ENCODE measurements around the gene P2RY13. TPM values are rescaled to one million over a fixed set of nuclear protein-coding genes. Genes with fewer than 3 reads are reported as not detected.

Gene P2RY13
- total and polyA plus RNA-seq, 2 of the 4 experiments (the other 2 are of a cell fraction), result not detected

GRCh38 chr3:151305060-151305774 lies 24.1 kb downstream of the P2RY13 start:
- H2BK20ac ChIP-seq (ENCODE audit: low read depth, low read length), result peak overlapping the region; percentile 79
- H3K27me3 ChIP-seq (ENCODE audit: control insufficient read depth, insufficient read depth, low read length), result no peaks in the 10 kb centered on the region
- ChIA-PET POLR2A (ENCODE audit: unreplicated experiment) (no interaction called here), CTCF (interaction anchor here (0.6 to 1.2 kb wide), 5 partner anchors 11 to 390 kb away, joined by 3 read pairs; partner anchors contain the start of gene GPR87)
- peak overlapping the region; percentile 41; the same call in 1 of the 2 replicates for H4K91ac ChIP-seq (ENCODE audit: insufficient read depth, low read depth, low read length)
- H2AK9ac ChIP-seq (replicated peaks; ENCODE audit: low read depth, low read length, poor library complexity), result peak overlapping the region; percentile 25
- no peak overlapping the region for H3K4me3 ChIP-seq (ENCODE audit: insufficient read depth, low read depth, low read length)
- ATAC-seq (ENCODE audit: low read depth) (peak; percentile 90), DNase-seq (peak; percentile 95)
- H3K4ac ChIP-seq (ENCODE audit: low read depth, low read length), result peak overlapping the region; percentile 62
- WGBS, 2 experiments (ENCODE audit: extremely low coverage in 2 of 2, insufficient read length in 1 of 2), result 29% methylated on average over 1 of the region's 7 CpGs; no CpG with 5 or more reads in 1 of the 2 experiments
- no peaks in the 10 kb centered on the region for H3K79me1 ChIP-seq (ENCODE audit: low read depth in 1 of 2, low read length in 2 of 2)
- H2AFZ ChIP-seq (replicated peaks; ENCODE audit: low read length, poor library complexity), result peak overlapping the region; percentile 72
- H3K9me3 ChIP-seq (ENCODE audit: control insufficient read depth, insufficient read depth, low read length), result no peaks in the 10 kb centered on the region
- H4K20me1 ChIP-seq (ENCODE audit: insufficient read depth, low read length), result no peaks in the 10 kb centered on the region
- peak overlapping the region; percentile 32; the same call in 1 of the 3 replicates for H2BK15ac ChIP-seq (ENCODE audit: low read depth, low read length)
- H3K18ac ChIP-seq (ENCODE audit: low read depth, low read length), result peak overlapping the region; percentile 71
- H3K4me2 ChIP-seq (ENCODE audit: low read depth, low read length), result peak overlapping the region; percentile 65
- peak overlapping the region; percentile 37; the same call in 1 of the 2 replicates for H2AK5ac ChIP-seq (ENCODE audit: low read depth, low read length)
- 0 out of 2 replicates have a peak overlapping the region, but pooled peaks have one; percentile 42 for H4K5ac ChIP-seq (ENCODE audit: low read depth, low read length)
- H3K56ac ChIP-seq (ENCODE audit: extremely low read depth, insufficient read depth, low read length), result peak overlapping the region; percentile 1; the same call in 1 of the 2 replicates
- H4K8ac ChIP-seq (ENCODE audit: low read depth in 2 of 2, low read length in 2 of 2), result peak overlapping the region; percentile 26 to 72; a peak in 2 of 4 replicates
- H3K9ac ChIP-seq (ENCODE audit: low read depth, low read length), result 0 out of 2 replicates have a peak overlapping the region, but pooled peaks have one; percentile 7
- H2BK120ac ChIP-seq (ENCODE audit: low read depth, low read length), result peak overlapping the region; percentile 83
- no peak overlapping the region for H3K23ac ChIP-seq (ENCODE audit: low read depth, low read length)
- peak overlapping the region; percentile 57 for H2BK5ac ChIP-seq (ENCODE audit: low read depth, low read length, poor library complexity, severe bottlenecking)
- dilution Hi-C loops (cut with HindIII; ENCODE audit: low sequenced_read_pairs, unreplicated experiment), result no loop called here
- H3K4me1 ChIP-seq (ENCODE audit: control insufficient read depth, insufficient read depth, low read length), result peaks cover 15% of the 10 kb centered on the region
- H3K36me3 ChIP-seq (ENCODE audit: control insufficient read depth, insufficient read depth, low read length), result no peaks in the 10 kb centered on the region
- in situ Hi-C loops (cut with MboI; ENCODE audit: low sequenced_read_pairs), result no loop called here
- intact Hi-C loops (cut with micrococcal nuclease), result no loop called here
- H3K27ac ChIP-seq (ENCODE audit: insufficient read depth, low read length), result peak overlapping the region; percentile 44; the same call in 1 of the 2 replicates
- no TSS peak for BruUV-seq (replicated peaks)
- H3K14ac ChIP-seq (replicated peaks; ENCODE audit: low read depth, low read length), result 0 out of 2 replicates have a peak overlapping the region, but pooled peaks have one; percentile 5
- peaks cover 3% of the 10 kb centered on the region for H3K9me1 ChIP-seq (ENCODE audit: insufficient read depth, low read length)
- TF ChIP-seq MXI1 (IDR thresholded peaks at IDR 0.05; ENCODE audit: borderline replicate concordance, low read depth, low read length) (no peak), MAZ (IDR thresholded peaks at IDR 0.05; ENCODE audit: borderline replicate concordance, low read depth, low read length) (no peak), SMC3 (IDR thresholded peaks at IDR 0.05; ENCODE audit: low read depth, low read length) (no peak), BHLHE40 (IDR thresholded peaks at IDR 0.05; ENCODE audit: low read depth, low read length) (peak; percentile 37; the same call in 1 of the 2 replicates), CEBPB (IDR thresholded peaks at IDR 0.05; ENCODE audit: low read depth, low read length) (peak; percentile 97), CHD1 (IDR thresholded peaks at IDR 0.05; ENCODE audit: low read depth, low read length) (no peak), FOS (IDR thresholded peaks at IDR 0.05; ENCODE audit: low read depth, low read length) (0 out of 2 replicates have a peak, but pooled peaks have one; percentile 16), CTCF (conservative IDR thresholded peaks at IDR 0.05; ENCODE audit: low read depth, low read length) (peak; percentile 29), POLR2A (IDR thresholded peaks at IDR 0.05; ENCODE audit: low read depth, low read length) (no peak), RCOR1 (IDR thresholded peaks at IDR 0.05; ENCODE audit: insufficient replicate concordance, low read length) (peak; percentile 41), NFE2L2 (IDR thresholded peaks at IDR 0.05; ENCODE audit: low read depth, low read length) (no peak), RFX5 (IDR thresholded peaks at IDR 0.05; ENCODE audit: low read depth, low read length) (no peak), MAFK (IDR thresholded peaks at IDR 0.05; ENCODE audit: low read depth, low read length) (no peak), ELK1 (IDR thresholded peaks at IDR 0.05; ENCODE audit: borderline replicate concordance, low read depth, low read length) (no peak), RAD21 (IDR thresholded peaks at IDR 0.05; ENCODE audit: low read length) (peak; percentile 19; the same call in 1 of the 2 replicates)

All from IMR-90 (cell line).